Thyroid gland (tissue), 4 donors: ENCODE results near the gene ZFAND4.
"Not testable (repeated sequence)": the region's sequence is repeated elsewhere in the genome, so short reads cannot be mapped to it uniquely, and the experiment has no call there.

ENCODE experiments used
- CTCF ChIP-seq, 6 experiments: fragments of 200-600 bp in 3 of 6; fragments of 450-650 bp in 3 of 6; sonication (generic) in 3 of 6; IDR thresholded peaks; one replicate each; pipeline ENCODE4 v1.5.1; 2016 to 2019; ENCODE audit warnings: antibody characterized with exemption in 6 of 6, mild to moderate bottlenecking in 2 of 6, inconsistent platforms in 1 of 6, moderate library complexity in 1 of 6
- POLR2A ChIP-seq, 2 donors: fragments of 450-650 bp; IDR thresholded peaks; one replicate each; pipeline ENCODE4 v1.6.1; 2017; ENCODE audit warnings: antibody characterized with exemption in 2 of 2, mild to moderate bottlenecking in 2 of 2, moderate library complexity in 1 of 2

- TF ChIP-seq CTCF, POLR2A (IDR thresholded peaks at IDR 0.05): not testable (repeated sequence)
These were observed 2.7 kb downstream of the ZFAND4 start for GRCh38 chr10:45669897-45670296.
